Mesodermal cell (in vitro differentiated cells): ENCODE measurements around the gene CYTH4.
A peak's percentile ranks its signal among the peaks of the same experiment; 100 is the strongest.

Source experiments
- H3K27ac ChIP-seq: 2 replicates; pipeline ENCODE4 v1.7.0; 2013; ENCODE audit warnings: mild to moderate bottlenecking, low read depth, low read length, moderate library complexity; ENCODE audit not compliant: severe bottlenecking
- H3K36me3 ChIP-seq: 2 replicates; pipeline ENCODE4 v1.7.1; 2013; ENCODE audit warnings: mild to moderate bottlenecking, low read length, moderate library complexity; ENCODE audit not compliant: control insufficient read depth, insufficient read depth
- H3K4me1 ChIP-seq: one replicate; pipeline ENCODE4 v1.7.1; 2013; ENCODE audit warnings: mild to moderate bottlenecking, low read length; ENCODE audit not compliant: insufficient read depth, control insufficient read depth, poor library complexity, severe bottlenecking
- H3K4me3 ChIP-seq: 2 replicates; pipeline ENCODE4 v1.7.0; 2013; ENCODE audit warnings: low read length, control low read depth, mild to moderate bottlenecking; ENCODE audit not compliant: insufficient read depth, poor library complexity, severe bottlenecking; ENCODE audit errors: extremely low read depth
- H3K9me3 ChIP-seq: 2 replicates; pipeline ENCODE4 v1.7.1; 2013; ENCODE audit warnings: mild to moderate bottlenecking, low read length, moderate library complexity; ENCODE audit not compliant: control insufficient read depth
- WGBS, 2 experiments: methylation state at CpG; one replicate each; pipeline ENCODE4 v1.1.5; 2013; ENCODE audit warnings: missing lambda C conversion rate in 2 of 2; ENCODE audit not compliant: insufficient coverage in 2 of 2; 5-methylcytosine and 5-hydroxymethylcytosine counted together

Gene CYTH4

GRCh38 chr22:37304595-37305343, 22.5 kb downstream of the CYTH4 start:
- peaks cover 53% of the 10 kb centered on the region for H3K4me1 ChIP-seq
- H3K36me3 ChIP-seq, result no peaks in the 10 kb centered on the region
- H3K27ac ChIP-seq, result no peak overlapping the region
- WGBS, 2 experiments, result 33 to 41% methylated on average over 5 of the region's 10 CpGs
- H3K9me3 ChIP-seq, result no peaks in the 10 kb centered on the region
- no peak overlapping the region for H3K4me3 ChIP-seq

GRCh38 chr22:37305887-37306286, 23.6 kb downstream of the CYTH4 start:
- Histone ChIP-seq H3K27ac (no peak overlapping the region), H3K36me3 (no peaks in the 10 kb centered on the region), H3K9me3 (no peaks in the 10 kb centered on the region), H3K4me1 (peaks cover 54% of the 10 kb centered on the region), H3K4me3 (no peak overlapping the region)
- WGBS, 2 experiments, result 100% methylated on average over 1 to 2 of the region's 2 CpGs

- Histone ChIP-seq H3K4me3 (no peak overlapping the region), H3K9me3 (no peaks in the 10 kb centered on the region), H3K27ac (peak overlapping the region; percentile 86), H3K36me3 (no peaks in the 10 kb centered on the region), H3K4me1 (peaks cover 54% of the 10 kb centered on the region)
- WGBS, 2 experiments, result 90 to 98% methylated on average over 5 to 6 of the region's 6 CpGs
These were observed 24.2 kb downstream of the CYTH4 start for GRCh38 chr22:37306494-37306829.

- Histone ChIP-seq H3K36me3 (no peaks in the 10 kb centered on the region), H3K4me1 (peaks cover 48% of the 10 kb centered on the region), H3K27ac (no peak overlapping the region), H3K4me3 (no peak overlapping the region), H3K9me3 (no peaks in the 10 kb centered on the region)
- 86 to 96% methylated on average over 16 to 18 of the region's 18 CpGs for WGBS, 2 experiments
These were observed 26.3 kb downstream of the CYTH4 start for GRCh38 chr22:37308385-37309200.

GRCh38 chr22:37309211-37310074, 27.1 kb downstream of the CYTH4 start:
- Histone ChIP-seq H3K4me1 (peaks cover 40% of the 10 kb centered on the region), H3K27ac (no peak overlapping the region), H3K4me3 (no peak overlapping the region), H3K36me3 (no peaks in the 10 kb centered on the region), H3K9me3 (no peaks in the 10 kb centered on the region)
- WGBS, 2 experiments, result 87 to 93% methylated on average over 19 to 24 of the region's 26 CpGs

GRCh38 chr22:37310075-37310606, 27.8 kb downstream of the CYTH4 start:
- H3K9me3 ChIP-seq, result no peaks in the 10 kb centered on the region
- no peak overlapping the region for H3K4me3 ChIP-seq
- H3K4me1 ChIP-seq, result peaks cover 34% of the 10 kb centered on the region
- no peak overlapping the region for H3K27ac ChIP-seq
- H3K36me3 ChIP-seq, result no peaks in the 10 kb centered on the region
- 89 to 100% methylated on average over 1 to 4 of the region's 11 CpGs for WGBS, 2 experiments

- Histone ChIP-seq H3K36me3 (no peaks in the 10 kb centered on the region), H3K4me1 (peaks cover 30% of the 10 kb centered on the region), H3K27ac (no peak overlapping the region), H3K9me3 (no peaks in the 10 kb centered on the region), H3K4me3 (no peak overlapping the region)
- WGBS, 2 experiments, result 90 to 92% methylated on average over 24 of the region's 25 CpGs
These were observed 28.7 kb downstream of the CYTH4 start for GRCh38 chr22:37310815-37311595.

- Histone ChIP-seq H3K27ac (no peak overlapping the region), H3K9me3 (no peaks in the 10 kb centered on the region), H3K4me1 (peaks cover 21% of the 10 kb centered on the region), H3K4me3 (no peak overlapping the region), H3K36me3 (no peaks in the 10 kb centered on the region)
- WGBS, 2 experiments, result 86 to 88% methylated on average over 19 of the region's 19 CpGs
These were observed 29.5 kb downstream of the CYTH4 start for GRCh38 chr22:37311761-37312312.

- peaks cover 13% of the 10 kb centered on the region for H3K4me1 ChIP-seq
- WGBS, 2 experiments, result 82 to 88% methylated on average over 5 to 7 of the region's 9 CpGs
- H3K9me3 ChIP-seq, result no peaks in the 10 kb centered on the region
- no peak overlapping the region for H3K4me3 ChIP-seq
- no peak overlapping the region for H3K27ac ChIP-seq
- H3K36me3 ChIP-seq, result no peaks in the 10 kb centered on the region
These were observed 30.4 kb downstream of the CYTH4 start for GRCh38 chr22:37312549-37313183.
